SK-N-SH treated with all-trans-retinoic acid at 6 μM for 48 hours (cell line): ENCODE data around the gene SDK1.

ENCODE experiments used
- ATAC-seq: fragments of 200-7000 bp; cut with Tn5 transposase; 3 replicates; pipeline ENCODE4 v1.9.1; 2020; ENCODE audit warnings: mild to moderate bottlenecking, moderate library complexity
- ARNTL ChIP-seq: fragments of 450-650 bp; formaldehyde crosslinking; IDR thresholded peaks from 2 replicates; pipeline ENCODE4 v1.5.0; 2020; ENCODE audit warnings: low read depth, mild to moderate bottlenecking, moderate library complexity, borderline replicate concordance
- BACH2 ChIP-seq: fragments of 250-450 bp; sonication (Bioruptor Pico); IDR thresholded peaks from 2 replicates; pipeline ENCODE4 v1.9.0; 2021; ENCODE audit warnings: mild to moderate bottlenecking, borderline replicate concordance
- CREB5 ChIP-seq: fragments of 250-450 bp; sonication (Bioruptor Pico); IDR thresholded peaks from 2 replicates; pipeline ENCODE4 v1.5.1; 2020; ENCODE audit warnings: low read depth, mild to moderate bottlenecking, moderate library complexity
- CSDC2 ChIP-seq: fragments of 250-450 bp; sonication (Bioruptor Pico); IDR thresholded peaks from 2 replicates; pipeline ENCODE4 v1.5.0; 2020; ENCODE audit warnings: mild to moderate bottlenecking, moderate library complexity
- CSRNP3 ChIP-seq: fragments of 250-450 bp; sonication (Bioruptor Pico); IDR thresholded peaks from 2 replicates; pipeline ENCODE4 v1.5.1; 2021; ENCODE audit warnings: mild to moderate bottlenecking, moderate library complexity
- ESRRG ChIP-seq: fragments of 250-450 bp; sonication (Bioruptor Pico); IDR thresholded peaks from 2 replicates; pipeline ENCODE4 v1.6.1; 2021; ENCODE audit warnings: mild to moderate bottlenecking
- GLIS3 ChIP-seq: fragments of 250-450 bp; sonication (Bioruptor Pico); IDR thresholded peaks from 2 replicates; pipeline ENCODE4 v1.5.0; 2020; ENCODE audit warnings: mild to moderate bottlenecking, moderate library complexity
- ISL1 ChIP-seq: fragments of 250-450 bp; sonication (Bioruptor Pico); IDR thresholded peaks from 2 replicates; pipeline ENCODE4 v2.1.2; 2022; ENCODE audit warnings: mild to moderate bottlenecking, moderate library complexity
- OSR1 ChIP-seq: fragments of 250-450 bp; sonication (Bioruptor Pico); IDR thresholded peaks from 2 replicates; pipeline ENCODE4 v1.8.0; 2022; ENCODE audit warnings: moderate library complexity, mild to moderate bottlenecking, inconsistent platforms
- PATZ1 ChIP-seq: fragments of 250-450 bp; sonication (Bioruptor Pico); IDR thresholded peaks from 2 replicates; pipeline ENCODE4 v1.8.0; 2020; ENCODE audit warnings: mild to moderate bottlenecking, moderate library complexity, borderline replicate concordance
- POU6F1 ChIP-seq: fragments of 250-450 bp; sonication (Bioruptor Pico); IDR thresholded peaks from 2 replicates; pipeline ENCODE4 v1.8.0; 2021; ENCODE audit warnings: low read depth, mild to moderate bottlenecking, moderate library complexity, borderline replicate concordance
- PPARA ChIP-seq: fragments of 250-450 bp; sonication (Bioruptor Pico); IDR thresholded peaks from 2 replicates; pipeline ENCODE4 v1.5.0; 2020; ENCODE audit warnings: mild to moderate bottlenecking, borderline replicate concordance
- RARB ChIP-seq: fragments of 250-450 bp; sonication (Bioruptor Pico); IDR thresholded peaks from 2 replicates; pipeline ENCODE4 v1.8.0; 2021; ENCODE audit warnings: mild to moderate bottlenecking, moderate library complexity
- SNAI2 ChIP-seq: fragments of 250-450 bp; sonication (Bioruptor Pico); IDR thresholded peaks from 2 replicates; pipeline ENCODE4 v1.5.0; 2020; ENCODE audit warnings: mild to moderate bottlenecking, moderate library complexity
- TCF4 ChIP-seq: fragments of 250-450 bp; sonication (Bioruptor Pico); IDR thresholded peaks from 2 replicates; pipeline ENCODE4 v1.8.0; 2021; ENCODE audit warnings: mild to moderate bottlenecking, moderate library complexity, borderline replicate concordance
- TOX ChIP-seq: fragments of 250-450 bp; sonication (Bioruptor Pico); IDR thresholded peaks from 2 replicates; pipeline ENCODE4 v1.8.0; 2021; ENCODE audit warnings: mild to moderate bottlenecking, moderate library complexity, borderline replicate concordance
- ZC3H10 ChIP-seq: fragments of 250-450 bp; sonication (Bioruptor Pico); IDR thresholded peaks from 2 replicates; pipeline ENCODE4 v1.5.1; 2021; ENCODE audit warnings: mild to moderate bottlenecking, moderate library complexity
- ZFP3 ChIP-seq: fragments of 250-450 bp; sonication (Bioruptor Pico); IDR thresholded peaks from 2 replicates; pipeline ENCODE4 v1.5.0; 2020; ENCODE audit warnings: mild to moderate bottlenecking, moderate library complexity
- ZNF565 ChIP-seq: fragments of 450-650 bp; formaldehyde crosslinking; conservative IDR thresholded peaks from 2 replicates; pipeline ENCODE4 v1.5.0; 2020; ENCODE audit warnings: low read depth, mild to moderate bottlenecking, moderate library complexity
- ZNF70 ChIP-seq: fragments of 450-650 bp; formaldehyde crosslinking; IDR thresholded peaks from 2 replicates; pipeline ENCODE4 v1.5.0; 2020; ENCODE audit warnings: mild to moderate bottlenecking, moderate library complexity
- ZNF8 ChIP-seq: fragments of 450-650 bp; formaldehyde crosslinking; IDR thresholded peaks from 2 replicates; pipeline ENCODE4 v1.5.0; 2020; ENCODE audit warnings: mild to moderate bottlenecking, moderate library complexity
- TF ChIP-seq, protein P1 (sequence below): fragments of 250-450 bp; sonication (Bioruptor Pico); IDR thresholded peaks from 2 replicates; pipeline ENCODE4 v1.5.0; 2020; ENCODE audit warnings: mild to moderate bottlenecking, moderate library complexity

The SDK1 gene

GRCh38 chr7:3573151-3573550, 272.1 kb downstream of the SDK1 start:
- no peak for ATAC-seq
- TF ChIP-seq TCF4 (CRISPR knock-in tag) (no peak), ESRRG (CRISPR knock-in tag) (no peak), ISL1 (CRISPR knock-in tag) (no peak), ARNTL (no peak), CSRNP3 (CRISPR knock-in tag) (no peak), BACH2 (CRISPR knock-in tag) (no peak), CREB5 (CRISPR knock-in tag) (no peak), OSR1 (CRISPR knock-in tag) (no peak), RARB (CRISPR knock-in tag) (no peak)

DNA sequence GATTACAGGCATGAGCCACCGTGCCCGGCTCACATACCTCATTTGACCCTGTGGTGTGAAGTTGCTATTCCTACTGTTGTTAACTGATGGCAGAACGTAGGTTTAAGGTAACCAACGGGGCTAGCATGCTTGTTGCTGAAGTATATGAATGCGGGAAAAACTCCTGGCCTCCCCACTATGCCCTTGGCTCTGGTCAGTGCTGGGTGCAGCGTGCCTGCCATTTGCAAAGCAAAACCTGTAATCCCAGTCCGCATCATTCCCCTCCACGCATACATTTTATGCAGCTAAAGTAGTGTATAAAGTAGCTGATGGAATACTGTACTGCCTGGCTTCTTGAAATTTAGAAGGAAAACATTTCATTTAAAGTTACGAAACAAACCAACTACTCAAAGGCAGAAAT, 273.3 kb downstream of the SDK1 start:
- no peak for ATAC-seq
- TF ChIP-seq ZNF565 (CRISPR knock-in tag) (no peak), ISL1 (CRISPR knock-in tag) (no peak), ARNTL (no peak), CSRNP3 (CRISPR knock-in tag) (no peak), SNAI2 (CRISPR knock-in tag) (no peak), ESRRG (CRISPR knock-in tag) (no peak), OSR1 (CRISPR knock-in tag) (no peak), PPARA (no peak), ZNF70 (CRISPR knock-in tag) (no peak), CSDC2 (CRISPR knock-in tag) (no peak)
- TF ChIP-seq, protein P1, sequence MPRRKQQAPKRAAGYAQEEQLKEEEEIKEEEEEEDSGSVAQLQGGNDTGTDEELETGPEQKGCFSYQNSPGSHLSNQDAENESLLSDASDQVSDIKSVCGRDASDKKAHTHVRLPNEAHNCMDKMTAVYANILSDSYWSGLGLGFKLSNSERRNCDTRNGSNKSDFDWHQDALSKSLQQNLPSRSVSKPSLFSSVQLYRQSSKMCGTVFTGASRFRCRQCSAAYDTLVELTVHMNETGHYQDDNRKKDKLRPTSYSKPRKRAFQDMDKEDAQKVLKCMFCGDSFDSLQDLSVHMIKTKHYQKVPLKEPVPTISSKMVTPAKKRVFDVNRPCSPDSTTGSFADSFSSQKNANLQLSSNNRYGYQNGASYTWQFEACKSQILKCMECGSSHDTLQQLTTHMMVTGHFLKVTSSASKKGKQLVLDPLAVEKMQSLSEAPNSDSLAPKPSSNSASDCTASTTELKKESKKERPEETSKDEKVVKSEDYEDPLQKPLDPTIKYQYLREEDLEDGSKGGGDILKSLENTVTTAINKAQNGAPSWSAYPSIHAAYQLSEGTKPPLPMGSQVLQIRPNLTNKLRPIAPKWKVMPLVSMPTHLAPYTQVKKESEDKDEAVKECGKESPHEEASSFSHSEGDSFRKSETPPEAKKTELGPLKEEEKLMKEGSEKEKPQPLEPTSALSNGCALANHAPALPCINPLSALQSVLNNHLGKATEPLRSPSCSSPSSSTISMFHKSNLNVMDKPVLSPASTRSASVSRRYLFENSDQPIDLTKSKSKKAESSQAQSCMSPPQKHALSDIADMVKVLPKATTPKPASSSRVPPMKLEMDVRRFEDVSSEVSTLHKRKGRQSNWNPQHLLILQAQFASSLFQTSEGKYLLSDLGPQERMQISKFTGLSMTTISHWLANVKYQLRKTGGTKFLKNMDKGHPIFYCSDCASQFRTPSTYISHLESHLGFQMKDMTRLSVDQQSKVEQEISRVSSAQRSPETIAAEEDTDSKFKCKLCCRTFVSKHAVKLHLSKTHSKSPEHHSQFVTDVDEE (CRISPR knock-in tag), result no peak

GRCh38 chr7:3575753-3576531, 274.9 kb downstream of the SDK1 start:
- no peak for ATAC-seq
- TF ChIP-seq ZNF8 (CRISPR knock-in tag) (no peak), ZNF70 (CRISPR knock-in tag) (no peak), OSR1 (CRISPR knock-in tag) (no peak), RARB (CRISPR knock-in tag) (no peak), TOX (no peak), PATZ1 (CRISPR knock-in tag) (no peak), BACH2 (CRISPR knock-in tag) (no peak), ESRRG (CRISPR knock-in tag) (no peak), PPARA (no peak), SNAI2 (CRISPR knock-in tag) (no peak), POU6F1 (CRISPR knock-in tag) (no peak), TCF4 (CRISPR knock-in tag) (no peak), CSDC2 (CRISPR knock-in tag) (no peak), ZNF565 (CRISPR knock-in tag) (no peak), ARNTL (no peak), CREB5 (CRISPR knock-in tag) (no peak), ZFP3 (CRISPR knock-in tag) (no peak), GLIS3 (no peak), ZC3H10 (no peak)
